Neural progenitor cell (in vitro differentiated cells): ENCODE measurements around the gene REEP1. TPM values are rescaled to one million over a fixed set of nuclear protein-coding genes. Genes with fewer than 3 reads are reported as not detected.

Source experiments
- DNase-seq: peaks from one replicate; pipeline ENCODE4 v3.0.0-alpha.2; 2016; ENCODE audit warnings: low spot score
- H2AFZ ChIP-seq: fragments of 200-600 bp; sonication (generic); replicated peaks from 2 replicates; pipeline ENCODE4 v1.6.1; 2016; ENCODE audit warnings: antibody characterized with exemption
- H3F3A ChIP-seq: fragments of 200-600 bp; sonication (generic); 2 replicates; pipeline ENCODE4 v1.6.1; 2016; ENCODE audit warnings: antibody characterized with exemption, low read depth
- H3K27ac ChIP-seq: fragments of 200-600 bp; sonication (generic); 2 replicates; pipeline ENCODE4 v1.5.1; 2016; ENCODE audit warnings: mild to moderate bottlenecking
- H3K27me3 ChIP-seq: fragments of 200-600 bp; sonication (generic); 2 replicates; pipeline ENCODE4 v1.6.1; 2016; ENCODE audit warnings: mild to moderate bottlenecking, moderate library complexity
- H3K36me3 ChIP-seq: fragments of 200-600 bp; sonication (generic); 2 replicates; pipeline ENCODE4 v1.5.1; 2016
- H3K4me1 ChIP-seq: fragments of 200-600 bp; sonication (generic); 2 replicates; pipeline ENCODE4 v1.6.1; 2016; ENCODE audit warnings: mixed run types
- H3K4me2 ChIP-seq: fragments of 200-600 bp; sonication (generic); 2 replicates; pipeline ENCODE4 v1.6.1; 2016
- H3K4me3 ChIP-seq: fragments of 200-600 bp; sonication (generic); 2 replicates; pipeline ENCODE4 v1.5.1; 2016
- H3K79me2 ChIP-seq: fragments of 200-600 bp; sonication (generic); 2 replicates; pipeline ENCODE4 v1.6.1; 2016; ENCODE audit warnings: low read depth
- H3K9ac ChIP-seq: fragments of 200-600 bp; sonication (generic); 2 replicates; pipeline ENCODE4 v1.6.1; 2016
- H3K9me3 ChIP-seq: fragments of 200-600 bp; sonication (generic); 2 replicates; pipeline ENCODE4 v1.5.1; 2016; ENCODE audit warnings: low read depth
- H4K20me1 ChIP-seq: fragments of 200-600 bp; sonication (generic); 2 replicates; pipeline ENCODE4 v1.6.1; 2016; ENCODE audit warnings: low read depth
- H3K27ac Mint-ChIP-seq: 3 replicates; pipeline ENCODE4 v1.8.0; 2021; ENCODE audit warnings: mixed read lengths
- H3K27me3 Mint-ChIP-seq: 2 replicates; pipeline ENCODE4 v1.8.0; 2022; ENCODE audit warnings: low read depth, mild to moderate bottlenecking, inconsistent platforms, moderate library complexity, mixed read lengths; ENCODE audit not compliant: insufficient read depth
- H3K36me3 Mint-ChIP-seq: 3 replicates; pipeline ENCODE4 v1.8.0; 2021; ENCODE audit warnings: mixed read lengths
- H3K4me1 Mint-ChIP-seq: 3 replicates; pipeline ENCODE4 v1.8.0; 2021; ENCODE audit warnings: mixed read lengths
- H3K4me3 Mint-ChIP-seq: 3 replicates; pipeline ENCODE4 v1.8.0; 2021; ENCODE audit warnings: mild to moderate bottlenecking, moderate library complexity, mixed read lengths
- H3K9me3 Mint-ChIP-seq: 3 replicates; pipeline ENCODE4 v1.8.0; 2020; ENCODE audit warnings: mixed read lengths
- CTCF ChIP-seq: fragments of 200-600 bp; sonication (generic); IDR thresholded peaks from 2 replicates; pipeline ENCODE4 v1.5.1; 2017; ENCODE audit warnings: antibody characterized with exemption, mild to moderate bottlenecking
- EZH2 ChIP-seq: fragments of 200-600 bp; sonication (generic); IDR thresholded peaks from 2 replicates; pipeline ENCODE4 v1.6.1; 2017; ENCODE audit warnings: antibody characterized with exemption, mild to moderate bottlenecking, moderate library complexity
- EZH2phosphoT487 ChIP-seq: fragments of 200-600 bp; sonication (generic); IDR thresholded peaks from 2 replicates; pipeline ENCODE4 v1.6.1; 2017; ENCODE audit warnings: antibody characterized with exemption
- total RNA-seq: library from RNA; depleted of rRNA; stranded (reverse); fragments of >200 nt; gene quantifications from 2 replicates; pipeline ENCODE4 v1.2.3, GENCODE V29; 2015; ENCODE audit warnings: low replicate concordance

The REEP1 gene
- total RNA-seq, 1 donor from 2014 or later, result 0.88 TPM

- no peak overlapping the region for H3K4me2 ChIP-seq
- Mint-ChIP-seq H3K9me3 (no peaks in the 10 kb centered on the region), H3K36me3 (no peaks in the 10 kb centered on the region), H3K27ac (no peak overlapping the region), H3K4me1 (peaks cover 19% of the 10 kb centered on the region), H3K27me3 (peaks cover 3% of the 10 kb centered on the region), H3K4me3 (no peak overlapping the region)
- TF ChIP-seq EZH2 (no peak), EZH2phosphoT487 (no peak), CTCF (no peak)
- no peaks in the 10 kb centered on the region for H3K36me3 ChIP-seq
- no peak overlapping the region for H3K9ac ChIP-seq
- no peaks in the 10 kb centered on the region for H4K20me1 ChIP-seq
- H3K4me3 ChIP-seq, result no peak overlapping the region
- no peaks in the 10 kb centered on the region for H3K4me1 ChIP-seq
- H3K9me3 ChIP-seq, result no peaks in the 10 kb centered on the region
- H3F3A ChIP-seq, result no peaks in the 10 kb centered on the region
- no peaks in the 10 kb centered on the region for H3K79me2 ChIP-seq
- H3K27ac ChIP-seq, result no peak overlapping the region
- no peak overlapping the region for H2AFZ ChIP-seq
- no peak for DNase-seq
- no peaks in the 10 kb centered on the region for H3K27me3 ChIP-seq
Observed at GRCh38 chr2:86292571-86293515, 44.6 kb downstream of the REEP1 start.

GRCh38 chr2:86291328-86291662 lies 46.1 kb downstream of the REEP1 start:
- H3K27ac ChIP-seq, result no peak overlapping the region
- Mint-ChIP-seq H3K36me3 (no peaks in the 10 kb centered on the region), H3K4me3 (peak overlapping the region; percentile 15), H3K27ac (no peak overlapping the region), H3K27me3 (peaks cover 3% of the 10 kb centered on the region), H3K4me1 (peaks cover 19% of the 10 kb centered on the region), H3K9me3 (no peaks in the 10 kb centered on the region)
- H3K9me3 ChIP-seq, result no peaks in the 10 kb centered on the region
- DNase-seq, result no peak
- TF ChIP-seq CTCF, result no peak
- no peak for TF ChIP-seq EZH2phosphoT487
- no peak for TF ChIP-seq EZH2
- H3K4me2 ChIP-seq, result no peak overlapping the region
- no peaks in the 10 kb centered on the region for H3K36me3 ChIP-seq
- no peaks in the 10 kb centered on the region for H3F3A ChIP-seq
- peaks cover 2% of the 10 kb centered on the region for H3K4me1 ChIP-seq
- no peak overlapping the region for H3K4me3 ChIP-seq
- H3K27me3 ChIP-seq, result peaks cover 5% of the 10 kb centered on the region
- H3K9ac ChIP-seq, result no peak overlapping the region
- H2AFZ ChIP-seq, result no peak overlapping the region
- no peaks in the 10 kb centered on the region for H3K79me2 ChIP-seq
- H4K20me1 ChIP-seq, result peaks cover 3% of the 10 kb centered on the region

- H3K27ac ChIP-seq, result no peak overlapping the region
Observed at GRCh38 chr2:86290596-86291327, 46.7 kb downstream of the REEP1 start.

More at GRCh38 chr2:86290596-86291327, 46.7 kb downstream of the REEP1 start:
- H3K36me3 Mint-ChIP-seq, result no peaks in the 10 kb centered on the region
- no peaks in the 10 kb centered on the region for H3K36me3 ChIP-seq
- no peaks in the 10 kb centered on the region for H3K9me3 Mint-ChIP-seq
- peaks cover 19% of the 10 kb centered on the region for H3K4me1 Mint-ChIP-seq
- no peaks in the 10 kb centered on the region for H3K9me3 ChIP-seq
- no peaks in the 10 kb centered on the region for H3K79me2 ChIP-seq
- H3K4me1 ChIP-seq, result peaks cover 7% of the 10 kb centered on the region
- peaks cover 8% of the 10 kb centered on the region for H3K27me3 ChIP-seq
- TF ChIP-seq CTCF, result no peak
- TF ChIP-seq EZH2, result no peak
- TF ChIP-seq EZH2phosphoT487, result no peak
- no peak overlapping the region for H3K4me2 ChIP-seq
- peaks cover 3% of the 10 kb centered on the region for H3K27me3 Mint-ChIP-seq
- no peak overlapping the region for H3K4me3 ChIP-seq
- H3K27ac Mint-ChIP-seq, result no peak overlapping the region
- H4K20me1 ChIP-seq, result peaks cover 3% of the 10 kb centered on the region
- H3K4me3 Mint-ChIP-seq, result no peak overlapping the region
- H3K9ac ChIP-seq, result no peak overlapping the region
- no peak overlapping the region for H2AFZ ChIP-seq
- DNase-seq, result no peak
- H3F3A ChIP-seq, result no peaks in the 10 kb centered on the region
